IMR-90 (cell line): Measurements from ENCODE around the gene CD7. TPM values are rescaled to one million over a fixed set of nuclear protein-coding genes. Genes with fewer than 3 reads are reported as not detected.

Experiments used
- ATAC-seq: fragments of 200-7000 bp; cut with Tn5 transposase; 2 replicates; pipeline ENCODE4 v1.9.1; 2020; ENCODE audit warnings: low read depth, mild to moderate bottlenecking, moderate library complexity
- BruUV-seq: library from RNA; stranded (reverse); fragments of 400-500 nt; replicated peaks from 2 replicates; lab custom pipeline; 2021; lab: Mats Ljungman, UMichigan
- CTCF ChIA-PET: fragments of 300-600 bp; formaldehyde crosslinking; extraction: SDS; loops from one replicate; lab custom pipeline; 2021; ENCODE audit warnings: antibody characterized with exemption; lab: Yijun Ruan, JAX
- POLR2A ChIA-PET: fragments of 300-600 bp; sonication (Branson Sonifier 250); formaldehyde crosslinking; loops from one replicate; lab custom pipeline; 2022; ENCODE audit warnings: antibody characterized with exemption; ENCODE audit not compliant: unreplicated experiment; lab: Charles Lee
- DNase-seq: peaks from one replicate; pipeline ENCODE4 v3.0.0; 2013
- H2AFZ ChIP-seq: replicated peaks from 2 replicates; pipeline ENCODE3; 2013; ENCODE audit warnings: low read length, mild to moderate bottlenecking; ENCODE audit not compliant: poor library complexity
- H2AK5ac ChIP-seq: 2 replicates; pipeline ENCODE4 v1.6.1; 2013; ENCODE audit warnings: low read depth, low read length, inconsistent platforms
- H2AK9ac ChIP-seq: replicated peaks from 2 replicates; pipeline ENCODE3; 2013; ENCODE audit warnings: mild to moderate bottlenecking, low read depth, low read length, moderate library complexity; ENCODE audit not compliant: poor library complexity
- H2BK120ac ChIP-seq: 2 replicates; pipeline ENCODE4 v1.6.1; 2013; ENCODE audit warnings: low read depth, low read length, inconsistent platforms
- H2BK15ac ChIP-seq: 3 replicates; pipeline ENCODE4 v1.6.1; 2013; ENCODE audit warnings: low read depth, low read length, inconsistent platforms
- H2BK20ac ChIP-seq: 2 replicates; pipeline ENCODE4 v1.6.1; 2013; ENCODE audit warnings: low read depth, mild to moderate bottlenecking, inconsistent platforms, low read length, moderate library complexity
- H2BK5ac ChIP-seq: 2 replicates; pipeline ENCODE4 v1.6.1; 2013; ENCODE audit warnings: mild to moderate bottlenecking, low read depth, low read length, inconsistent platforms; ENCODE audit not compliant: poor library complexity, severe bottlenecking
- H3K14ac ChIP-seq: replicated peaks from 2 replicates; pipeline ENCODE4 v1.6.1; 2013; ENCODE audit warnings: low read depth, low read length, inconsistent platforms
- H3K18ac ChIP-seq: 2 replicates; pipeline ENCODE4 v1.6.1; 2013; ENCODE audit warnings: low read depth, low read length, control low read depth
- H3K23ac ChIP-seq: 2 replicates; pipeline ENCODE4 v1.6.1; 2013; ENCODE audit warnings: low read depth, low read length, inconsistent platforms
- H3K27ac ChIP-seq: 2 replicates; pipeline ENCODE4 v1.5.1; 2013; ENCODE audit warnings: mild to moderate bottlenecking, control low read depth, low read length; ENCODE audit not compliant: insufficient read depth
- H3K27me3 ChIP-seq: 2 replicates; pipeline ENCODE4 v1.6.1; 2013; ENCODE audit warnings: low read length; ENCODE audit not compliant: control insufficient read depth, insufficient read depth
- H3K36me3 ChIP-seq: 2 replicates; pipeline ENCODE4 v1.6.1; 2013; ENCODE audit warnings: low read length, mixed read lengths; ENCODE audit not compliant: control insufficient read depth, insufficient read depth
- H3K4ac ChIP-seq: 2 replicates; pipeline ENCODE4 v1.6.1; 2013; ENCODE audit warnings: low read depth, low read length, inconsistent platforms
- H3K4me1 ChIP-seq: 2 replicates; pipeline ENCODE4 v1.6.1; 2013; ENCODE audit warnings: low read length, mixed read lengths; ENCODE audit not compliant: control insufficient read depth, insufficient read depth
- H3K4me2 ChIP-seq: 2 replicates; pipeline ENCODE4 v1.6.1; 2013; ENCODE audit warnings: low read depth, mild to moderate bottlenecking, control low read depth, low read length, moderate library complexity
- H3K4me3 ChIP-seq: 2 replicates; pipeline ENCODE4 v1.5.1; 2013; ENCODE audit warnings: low read depth, mild to moderate bottlenecking, control low read depth, low read length, moderate library complexity; ENCODE audit not compliant: insufficient read depth
- H3K56ac ChIP-seq: 2 replicates; pipeline ENCODE4 v1.6.1; 2013; ENCODE audit warnings: low read length, inconsistent platforms; ENCODE audit not compliant: insufficient read depth; ENCODE audit errors: extremely low read depth
- H3K79me1 ChIP-seq, 2 experiments: 2 replicates each; pipeline ENCODE4 v1.6.1; 2013; ENCODE audit warnings: low read length in 2 of 2, inconsistent platforms in 1 of 2, low read depth in 1 of 2
- H3K9ac ChIP-seq: 2 replicates; pipeline ENCODE4 v1.6.1; 2013; ENCODE audit warnings: low read depth, low read length, control low read depth
- H3K9me1 ChIP-seq: 2 replicates; pipeline ENCODE4 v1.6.1; 2013; ENCODE audit warnings: low read length, inconsistent platforms; ENCODE audit not compliant: insufficient read depth
- H3K9me3 ChIP-seq: 2 replicates; pipeline ENCODE4 v1.6.1; 2013; ENCODE audit warnings: low read length; ENCODE audit not compliant: control insufficient read depth, insufficient read depth
- H4K20me1 ChIP-seq: 2 replicates; pipeline ENCODE4 v1.6.1; 2013; ENCODE audit warnings: low read length, inconsistent platforms; ENCODE audit not compliant: insufficient read depth
- H4K5ac ChIP-seq: 2 replicates; pipeline ENCODE4 v1.6.1; 2013; ENCODE audit warnings: mild to moderate bottlenecking, low read depth, low read length, control low read depth
- H4K8ac ChIP-seq, 2 experiments: 2 replicates each; pipeline ENCODE4 v1.6.1; 2013; ENCODE audit warnings: low read depth in 2 of 2, low read length in 2 of 2, control low read depth in 1 of 2, inconsistent platforms in 1 of 2
- H4K91ac ChIP-seq: 2 replicates; pipeline ENCODE4 v1.6.1; 2013; ENCODE audit warnings: low read depth, low read length, inconsistent platforms; ENCODE audit not compliant: insufficient read depth
- BHLHE40 ChIP-seq: fragments of 150-350 bp; IDR thresholded peaks from 2 replicates; pipeline ENCODE4 v1.6.1; 2016; ENCODE audit warnings: mild to moderate bottlenecking, low read depth, low read length
- CEBPB ChIP-seq: IDR thresholded peaks from 2 replicates; pipeline ENCODE4 v1.6.1; 2012; ENCODE audit warnings: low read depth, low read length, improper control_type of control experiment
- CHD1 ChIP-seq: IDR thresholded peaks from 2 replicates; pipeline ENCODE4 v1.6.1; 2012; ENCODE audit warnings: low read depth, low read length, improper control_type of control experiment
- FOS ChIP-seq: fragments of 150-350 bp; IDR thresholded peaks from 2 replicates; pipeline ENCODE4 v1.6.1; 2016; ENCODE audit warnings: low read depth, low read length
- MAFK ChIP-seq: IDR thresholded peaks from 2 replicates; pipeline ENCODE4 v1.6.1; 2012; ENCODE audit warnings: low read depth, low read length, improper control_type of control experiment
- MAZ ChIP-seq: IDR thresholded peaks from 2 replicates; pipeline ENCODE4 v1.6.1; 2012; ENCODE audit warnings: low read depth, mild to moderate bottlenecking, low read length, improper control_type of control experiment, moderate library complexity, borderline replicate concordance
- MXI1 ChIP-seq: IDR thresholded peaks from 2 replicates; pipeline ENCODE4 v1.6.1; 2012; ENCODE audit warnings: low read depth, mild to moderate bottlenecking, low read length, moderate library complexity, borderline replicate concordance
- NFE2L2 ChIP-seq: fragments of 150-350 bp; IDR thresholded peaks from 2 replicates; pipeline ENCODE4 v1.6.1; 2016; ENCODE audit warnings: low read depth, mild to moderate bottlenecking, low read length
- POLR2A ChIP-seq: IDR thresholded peaks from 2 replicates; pipeline ENCODE4 v1.6.1; 2012; ENCODE audit warnings: mild to moderate bottlenecking, low read depth, low read length
- RAD21 ChIP-seq: IDR thresholded peaks from 2 replicates; pipeline ENCODE4 v1.6.1; 2012; ENCODE audit warnings: low read length, improper control_type of control experiment
- RCOR1 ChIP-seq: IDR thresholded peaks from 2 replicates; pipeline ENCODE4 v1.6.1; 2012; ENCODE audit warnings: mild to moderate bottlenecking, low read length, improper control_type of control experiment; ENCODE audit not compliant: insufficient replicate concordance
- RFX5 ChIP-seq: IDR thresholded peaks from 2 replicates; pipeline ENCODE4 v1.8.0; 2012; ENCODE audit warnings: low read depth, mild to moderate bottlenecking, low read length, moderate library complexity
- SMC3 ChIP-seq: fragments of 150-350 bp; IDR thresholded peaks from 2 replicates; pipeline ENCODE4 v1.6.1; 2016; ENCODE audit warnings: low read depth, mild to moderate bottlenecking, antibody characterized with exemption, low read length, moderate library complexity
- WGBS, 2 experiments: methylation state at CpG; one replicate each; pipeline versions ENCODE4 v1.1.5 to v1.1.7; 2013; ENCODE audit warnings: missing lambda C conversion rate in 2 of 2; ENCODE audit not compliant: insufficient read length in 1 of 2; ENCODE audit errors: extremely low coverage in 2 of 2; 5-methylcytosine and 5-hydroxymethylcytosine counted together
- dilution Hi-C: fragments of 300-500 bp; cut with HindIII; formaldehyde crosslinking; loops from one replicate; pipeline ENCODE4 v1.14.3; 2018; ENCODE audit warnings: low sequenced_read_pairs; ENCODE audit not compliant: unreplicated experiment
- in situ Hi-C: fragments of 300-500 bp; cut with MboI; formaldehyde crosslinking; loops from 3 replicates; pipeline ENCODE4 v1.14.3; 2019; ENCODE audit warnings: low sequenced_read_pairs, inconsistent platforms, mixed read lengths
- intact Hi-C: fragments of 100-400 bp; cut with micrococcal nuclease; formaldehyde crosslinking; loops from 2 replicates; pipeline ENCODE4 v1.10.0; 2022
- polyA plus RNA-seq, 3 experiments: library from polyadenylated mRNA; depleted of rRNA; stranded (reverse); fragments of >200 nt; gene quantifications; 2 replicates each; pipeline ENCODE4 v1.2.3, GENCODE V29; 2012; ENCODE audit warnings: low replicate concordance in 1 of 3
- total RNA-seq: library from RNA; depleted of rRNA; stranded (reverse); fragments of >200 nt; gene quantifications from 2 replicates; pipeline ENCODE4 v1.2.3, GENCODE V29; 2012
- TF ChIP-seq, protein P1 (sequence below): fragments of 150-350 bp; IDR thresholded peaks from 2 replicates; pipeline ENCODE4 v1.6.1; 2016; ENCODE audit warnings: low read depth, mild to moderate bottlenecking, low read length, moderate library complexity, borderline replicate concordance
- TF ChIP-seq, protein P2 (sequence below): conservative IDR thresholded peaks from 2 replicates; pipeline ENCODE4 v1.5.1; 2012; ENCODE audit warnings: mild to moderate bottlenecking, low read depth, low read length, improper control_type of control experiment

CD7 gene
- total and polyA plus RNA-seq, 2 of the 4 experiments (the other 2 are of a cell fraction), result not detected

DNA sequence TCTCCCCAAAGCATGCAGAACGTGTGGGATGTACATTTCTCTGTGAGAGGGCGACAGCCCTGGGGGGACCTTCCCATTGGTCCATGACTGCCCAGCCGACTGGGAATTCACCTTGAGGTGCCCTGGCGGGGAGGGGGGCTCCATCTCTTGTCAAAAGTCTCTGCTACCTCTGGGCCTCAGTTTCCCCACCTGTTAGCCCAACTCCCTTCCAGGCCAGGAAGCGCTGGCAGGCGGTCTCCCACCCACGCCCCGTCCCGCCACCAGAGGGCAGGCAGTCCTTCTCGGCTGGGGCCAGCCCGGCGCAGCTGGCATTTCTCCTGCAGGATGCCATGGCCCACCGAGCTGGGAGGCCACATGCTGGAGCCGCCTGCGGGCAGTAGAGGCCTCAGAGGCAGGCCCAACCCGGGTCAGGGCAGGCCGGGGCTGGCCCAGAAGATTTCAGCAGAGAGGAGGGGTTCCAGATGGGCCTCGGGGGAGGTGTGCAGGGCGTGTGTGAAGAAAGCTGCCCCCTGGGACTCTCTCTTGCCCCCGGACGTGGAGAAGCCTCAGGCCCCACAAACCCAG, 16.6 kb downstream of the CD7 start (continued):
- TF ChIP-seq RFX5, result no peak

DNA sequence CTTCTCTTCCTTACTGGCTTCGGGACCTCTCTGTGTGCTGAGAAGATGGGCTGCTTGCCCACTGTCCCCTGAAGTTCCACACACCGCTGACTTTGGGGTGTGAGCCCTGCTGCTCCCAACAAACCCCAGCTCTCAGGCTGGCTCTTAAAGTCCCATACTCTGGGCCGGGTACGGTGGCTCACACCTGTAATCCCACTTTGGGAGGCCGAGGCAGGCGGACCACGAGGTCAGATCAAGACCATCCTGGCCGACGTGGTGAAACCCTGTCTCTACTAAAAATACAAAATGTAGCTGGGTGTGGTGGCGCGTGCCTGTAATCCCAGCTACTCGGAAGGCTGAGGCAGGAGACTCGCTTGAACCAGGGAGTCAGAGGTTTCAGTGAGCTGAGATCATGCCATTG, 17.2 kb downstream of the CD7 start:
- peak overlapping the region; percentile 31; the same call in 1 of the 2 replicates for H3K4ac ChIP-seq
- no peak overlapping the region for H4K5ac ChIP-seq
- H2BK20ac ChIP-seq, result no peak overlapping the region
- H2BK120ac ChIP-seq, result no peak overlapping the region
- in situ Hi-C loops, result no loop called here
- no peak overlapping the region for H3K4me2 ChIP-seq
- DNase-seq (no peak), ATAC-seq (no peak)
- no TSS peak for BruUV-seq
- no peak overlapping the region for H4K91ac ChIP-seq
- H3K27ac ChIP-seq, result no peak overlapping the region
- no peak overlapping the region for H4K8ac ChIP-seq
- H3K36me3 ChIP-seq, result no peaks in the 10 kb centered on the region
- dilution Hi-C loops, result no loop called here
- peak overlapping the region; percentile 4; the same call in 1 of the 2 replicates for H2AK5ac ChIP-seq
- no peak overlapping the region for H2AK9ac ChIP-seq
- H4K20me1 ChIP-seq, result no peaks in the 10 kb centered on the region; the same call in 1 of the 2 replicates
- H2BK5ac ChIP-seq, result no peak overlapping the region
- H3K4me3 ChIP-seq, result no peak overlapping the region
- intact Hi-C loops, result no loop called here
- no peak overlapping the region for H2BK15ac ChIP-seq
- H3K27me3 ChIP-seq, result no peaks in the 10 kb centered on the region; the same call in 1 of the 2 replicates
- H3K79me1 ChIP-seq, result peaks cover 0 to 6% of the 10 kb centered on the region in 2 experiments; a peak in 1 of 4 replicates
- 100% methylated on average over 2 of the region's 13 CpGs; no CpG with 5 or more reads in 1 of the 2 experiments for WGBS, 2 experiments
- no peak overlapping the region for H3K56ac ChIP-seq
- ChIA-PET POLR2A (no interaction called here), CTCF (interaction anchor here (0.6 to 0.7 kb wide), 2 partner anchors 13 to 45 kb away, joined by 3 to 4 read pairs; no protein-coding TSS in a partner anchor)
- no peaks in the 10 kb centered on the region for H3K9me3 ChIP-seq
- H3K18ac ChIP-seq, result no peak overlapping the region
- no peak overlapping the region for H3K14ac ChIP-seq
- H3K4me1 ChIP-seq, result peaks cover 18% of the 10 kb centered on the region
- H2AFZ ChIP-seq, result no peak overlapping the region
- no peak overlapping the region for H3K9ac ChIP-seq
- peaks cover 9% of the 10 kb centered on the region for H3K9me1 ChIP-seq
- no peak overlapping the region for H3K23ac ChIP-seq
- TF ChIP-seq CEBPB, result no peak
- TF ChIP-seq MAZ, result no peak
- TF ChIP-seq SMC3, result no peak
- TF ChIP-seq BHLHE40, result no peak
- TF ChIP-seq, protein P1, sequence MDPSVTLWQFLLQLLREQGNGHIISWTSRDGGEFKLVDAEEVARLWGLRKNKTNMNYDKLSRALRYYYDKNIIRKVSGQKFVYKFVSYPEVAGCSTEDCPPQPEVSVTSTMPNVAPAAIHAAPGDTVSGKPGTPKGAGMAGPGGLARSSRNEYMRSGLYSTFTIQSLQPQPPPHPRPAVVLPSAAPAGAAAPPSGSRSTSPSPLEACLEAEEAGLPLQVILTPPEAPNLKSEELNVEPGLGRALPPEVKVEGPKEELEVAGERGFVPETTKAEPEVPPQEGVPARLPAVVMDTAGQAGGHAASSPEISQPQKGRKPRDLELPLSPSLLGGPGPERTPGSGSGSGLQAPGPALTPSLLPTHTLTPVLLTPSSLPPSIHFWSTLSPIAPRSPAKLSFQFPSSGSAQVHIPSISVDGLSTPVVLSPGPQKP, result no peak
- TF ChIP-seq CHD1, result no peak
- TF ChIP-seq, protein P2, sequence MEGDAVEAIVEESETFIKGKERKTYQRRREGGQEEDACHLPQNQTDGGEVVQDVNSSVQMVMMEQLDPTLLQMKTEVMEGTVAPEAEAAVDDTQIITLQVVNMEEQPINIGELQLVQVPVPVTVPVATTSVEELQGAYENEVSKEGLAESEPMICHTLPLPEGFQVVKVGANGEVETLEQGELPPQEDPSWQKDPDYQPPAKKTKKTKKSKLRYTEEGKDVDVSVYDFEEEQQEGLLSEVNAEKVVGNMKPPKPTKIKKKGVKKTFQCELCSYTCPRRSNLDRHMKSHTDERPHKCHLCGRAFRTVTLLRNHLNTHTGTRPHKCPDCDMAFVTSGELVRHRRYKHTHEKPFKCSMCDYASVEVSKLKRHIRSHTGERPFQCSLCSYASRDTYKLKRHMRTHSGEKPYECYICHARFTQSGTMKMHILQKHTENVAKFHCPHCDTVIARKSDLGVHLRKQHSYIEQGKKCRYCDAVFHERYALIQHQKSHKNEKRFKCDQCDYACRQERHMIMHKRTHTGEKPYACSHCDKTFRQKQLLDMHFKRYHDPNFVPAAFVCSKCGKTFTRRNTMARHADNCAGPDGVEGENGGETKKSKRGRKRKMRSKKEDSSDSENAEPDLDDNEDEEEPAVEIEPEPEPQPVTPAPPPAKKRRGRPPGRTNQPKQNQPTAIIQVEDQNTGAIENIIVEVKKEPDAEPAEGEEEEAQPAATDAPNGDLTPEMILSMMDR, result no peak
- no peak for TF ChIP-seq NFE2L2
- no peak for TF ChIP-seq RCOR1
- TF ChIP-seq MXI1, result no peak
- no peak for TF ChIP-seq RAD21
- no peak for TF ChIP-seq MAFK
- no peak for TF ChIP-seq RFX5
- no peak for TF ChIP-seq POLR2A
- no peak for TF ChIP-seq FOS
